LNCaP clone FGC (cell line): ENCODE measurements around the gene ZNF518B.
A peak's percentile ranks its signal among the peaks of the same experiment; 100 is the strongest.

ENCODE experiments used
- DNase-seq: peaks from one replicate; pipeline ENCODE4 v3.0.0-alpha.2; 2011; ENCODE audit warnings: low read depth
- H3K4me3 ChIP-seq: 2 replicates; pipeline ENCODE4 v1.5.1; 2011; ENCODE audit warnings: mild to moderate bottlenecking, low read depth, low read length, control low read depth
- TF ChIP-seq, protein P1 (sequence below): IDR thresholded peaks from 2 replicates; pipeline ENCODE4 v1.5.1; 2012; ENCODE audit warnings: mild to moderate bottlenecking; ENCODE audit not compliant: control insufficient read depth, insufficient read depth; ENCODE audit errors: extremely low read depth

The ZNF518B gene

DNA sequence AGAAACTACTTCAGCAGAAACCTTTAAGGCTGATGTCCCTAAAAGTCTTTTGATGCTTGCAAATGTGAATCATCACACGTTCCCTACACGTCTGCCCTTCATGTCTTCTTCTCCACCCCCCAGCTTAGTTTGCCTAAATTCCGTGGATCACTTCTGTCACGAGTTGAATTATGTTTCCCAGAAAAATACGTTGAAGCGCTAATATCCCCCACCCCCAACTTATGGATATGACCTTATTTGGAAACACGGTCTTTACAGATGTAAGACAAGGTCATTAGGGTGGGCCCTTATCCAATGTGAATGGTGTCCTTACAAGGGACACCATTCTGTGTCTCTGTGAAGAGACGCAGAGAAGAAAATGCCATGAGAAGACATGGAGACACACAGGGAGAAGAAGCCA lies 2.1 kb upstream of the ZNF518B start:
- DNase-seq: no peak
- no peak overlapping the region for H3K4me3 ChIP-seq
- TF ChIP-seq, protein P1, sequence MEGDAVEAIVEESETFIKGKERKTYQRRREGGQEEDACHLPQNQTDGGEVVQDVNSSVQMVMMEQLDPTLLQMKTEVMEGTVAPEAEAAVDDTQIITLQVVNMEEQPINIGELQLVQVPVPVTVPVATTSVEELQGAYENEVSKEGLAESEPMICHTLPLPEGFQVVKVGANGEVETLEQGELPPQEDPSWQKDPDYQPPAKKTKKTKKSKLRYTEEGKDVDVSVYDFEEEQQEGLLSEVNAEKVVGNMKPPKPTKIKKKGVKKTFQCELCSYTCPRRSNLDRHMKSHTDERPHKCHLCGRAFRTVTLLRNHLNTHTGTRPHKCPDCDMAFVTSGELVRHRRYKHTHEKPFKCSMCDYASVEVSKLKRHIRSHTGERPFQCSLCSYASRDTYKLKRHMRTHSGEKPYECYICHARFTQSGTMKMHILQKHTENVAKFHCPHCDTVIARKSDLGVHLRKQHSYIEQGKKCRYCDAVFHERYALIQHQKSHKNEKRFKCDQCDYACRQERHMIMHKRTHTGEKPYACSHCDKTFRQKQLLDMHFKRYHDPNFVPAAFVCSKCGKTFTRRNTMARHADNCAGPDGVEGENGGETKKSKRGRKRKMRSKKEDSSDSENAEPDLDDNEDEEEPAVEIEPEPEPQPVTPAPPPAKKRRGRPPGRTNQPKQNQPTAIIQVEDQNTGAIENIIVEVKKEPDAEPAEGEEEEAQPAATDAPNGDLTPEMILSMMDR: no peak

DNA sequence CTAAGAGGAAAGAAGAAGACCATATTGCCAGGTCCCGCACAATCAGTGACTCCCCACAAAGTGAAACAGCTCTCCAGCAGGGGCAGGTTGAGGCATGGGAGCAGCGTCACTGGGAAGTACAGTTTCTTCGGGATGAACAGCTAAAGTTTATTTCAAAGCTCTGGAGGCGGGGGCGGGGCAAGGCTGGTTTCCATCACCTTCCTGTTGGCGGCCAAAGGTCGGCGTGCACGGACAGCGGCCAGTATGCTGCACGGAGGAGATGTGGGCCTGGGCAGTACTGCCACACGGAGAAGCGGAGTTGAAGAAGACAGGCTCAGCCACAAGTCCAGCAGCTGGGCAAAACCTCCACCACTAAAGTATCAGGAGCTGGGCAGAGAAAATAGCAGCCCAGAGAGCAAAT lies 951 bp upstream of the ZNF518B start:
- no peak overlapping the region for H3K4me3 ChIP-seq
- no peak for DNase-seq
- TF ChIP-seq, protein P1: no peak

DNA sequence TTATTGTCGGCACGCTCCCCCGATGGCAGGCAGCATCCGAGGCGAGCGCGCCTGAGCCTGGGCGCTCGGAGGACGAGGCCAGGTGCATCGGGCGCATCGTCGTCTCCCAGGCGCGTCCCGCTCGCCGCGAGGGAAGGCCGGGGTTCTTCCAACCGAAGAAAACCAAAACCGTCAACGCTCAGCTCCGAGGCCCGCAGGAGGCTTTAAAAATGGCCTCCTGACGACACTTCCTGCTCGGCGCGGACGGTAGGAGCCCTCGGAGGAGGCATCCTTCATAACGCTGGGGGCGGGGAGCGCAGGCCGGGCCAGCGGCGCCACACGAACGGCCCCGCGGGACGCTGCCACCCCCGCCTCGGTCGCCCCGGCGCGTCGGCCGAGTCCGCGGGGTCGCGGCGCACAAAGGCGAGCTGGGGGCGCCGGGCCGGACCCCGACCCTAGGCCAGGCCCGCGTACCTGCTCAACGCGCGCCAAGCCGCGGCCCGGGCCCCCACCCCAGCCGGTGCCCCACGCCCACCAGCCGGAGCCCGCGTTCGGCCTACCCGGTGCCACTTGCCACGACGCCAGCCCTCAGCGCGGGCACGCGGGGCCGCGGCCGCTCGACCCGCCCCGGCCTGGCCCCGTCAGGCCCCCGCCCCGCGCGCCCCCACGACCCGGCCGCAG lies 501 bp downstream of the ZNF518B start:
- H3K4me3 ChIP-seq: peak overlapping the region; percentile 51
- DNase-seq: no peak
- TF ChIP-seq, protein P1: no peak

DNA sequence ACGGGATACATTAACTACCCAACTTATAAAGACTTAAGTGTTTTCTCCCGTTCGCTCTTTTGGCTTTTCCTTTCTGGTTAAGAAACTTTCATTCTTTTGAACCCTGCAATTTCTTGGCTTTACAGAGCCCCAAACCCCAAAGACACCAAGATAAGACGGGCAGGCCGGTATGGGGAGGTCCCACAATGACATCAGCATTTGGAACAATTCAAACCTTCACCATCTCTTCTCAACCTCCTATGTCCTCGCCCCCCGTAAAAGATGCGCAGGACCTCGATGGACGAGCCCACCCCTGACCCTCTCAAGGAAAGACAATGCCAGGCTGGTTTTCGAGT lies 999 bp downstream of the ZNF518B start:
- TF ChIP-seq, protein P1: no peak
- H3K4me3 ChIP-seq: peak overlapping the region; percentile 51
- no peak for DNase-seq

DNA sequence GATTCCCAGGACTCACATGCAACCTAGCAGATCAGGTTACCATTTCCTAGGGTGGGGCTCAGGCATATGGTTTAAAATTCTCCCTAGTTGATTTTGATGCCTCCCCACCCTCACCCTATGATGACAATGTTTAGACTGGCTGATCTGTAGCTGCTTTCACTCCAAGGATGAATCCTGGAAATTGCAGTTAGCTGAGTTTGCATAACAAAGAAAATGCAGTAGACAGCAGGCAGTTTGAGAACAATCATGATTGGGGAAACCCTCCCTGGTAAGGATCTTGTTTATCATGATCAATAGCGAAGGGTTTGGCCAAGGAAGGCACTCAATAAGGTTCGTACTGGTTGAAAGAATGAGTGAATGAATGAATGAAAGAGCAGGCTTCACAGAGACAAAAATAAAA lies 2.1 kb downstream of the ZNF518B start:
- H3K4me3 ChIP-seq: no peak overlapping the region
- TF ChIP-seq, protein P1: no peak

DNA sequence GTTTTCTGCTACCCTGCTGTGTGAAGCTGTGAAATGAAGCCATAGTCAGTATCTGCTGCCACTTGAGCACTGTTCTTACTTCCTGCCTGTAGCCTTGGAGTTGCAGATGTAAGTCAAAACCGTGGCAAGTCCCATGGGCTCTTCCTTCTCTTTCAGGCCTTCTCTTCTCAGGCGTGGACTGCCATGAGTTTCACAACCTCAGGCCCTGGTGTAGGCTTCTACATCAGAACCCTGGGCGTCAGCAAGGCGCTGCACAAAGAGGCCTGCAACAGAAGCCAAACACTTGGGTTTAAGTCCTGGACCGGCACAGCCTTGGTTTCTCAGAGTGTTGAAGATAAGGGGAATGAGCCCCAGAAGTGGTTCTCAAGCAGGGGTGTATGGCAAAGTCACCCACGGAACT lies 2.5 kb downstream of the ZNF518B start:
- no peak overlapping the region for H3K4me3 ChIP-seq
- DNase-seq: no peak
- TF ChIP-seq, protein P1: no peak

More for the DNA sequence above, 2.1 kb downstream of the ZNF518B start:
- no peak for DNase-seq

DNA sequence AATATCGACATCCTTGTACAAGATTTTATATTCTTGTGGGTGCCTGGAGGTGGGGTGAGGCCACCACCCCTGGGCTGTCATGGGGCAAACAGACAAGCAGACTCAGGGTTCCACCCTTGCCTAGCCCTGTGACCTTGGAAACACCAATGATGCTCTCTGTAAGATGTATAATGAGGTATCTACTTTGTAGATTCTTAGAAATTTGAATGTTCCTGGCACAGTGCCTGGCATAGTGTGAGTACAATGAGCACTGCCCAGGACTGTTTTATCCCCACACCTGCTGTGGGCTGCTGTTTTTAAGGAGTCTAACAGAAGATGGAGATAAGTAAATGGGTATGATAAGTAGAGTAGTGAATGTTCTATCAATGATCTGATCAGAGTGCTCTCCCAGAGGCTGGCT lies 3.1 kb downstream of the ZNF518B start:
- no peak overlapping the region for H3K4me3 ChIP-seq
- no peak for DNase-seq
- TF ChIP-seq, protein P1: no peak
